Measurements from ENCODE around the gene MXRA8.

DNA sequence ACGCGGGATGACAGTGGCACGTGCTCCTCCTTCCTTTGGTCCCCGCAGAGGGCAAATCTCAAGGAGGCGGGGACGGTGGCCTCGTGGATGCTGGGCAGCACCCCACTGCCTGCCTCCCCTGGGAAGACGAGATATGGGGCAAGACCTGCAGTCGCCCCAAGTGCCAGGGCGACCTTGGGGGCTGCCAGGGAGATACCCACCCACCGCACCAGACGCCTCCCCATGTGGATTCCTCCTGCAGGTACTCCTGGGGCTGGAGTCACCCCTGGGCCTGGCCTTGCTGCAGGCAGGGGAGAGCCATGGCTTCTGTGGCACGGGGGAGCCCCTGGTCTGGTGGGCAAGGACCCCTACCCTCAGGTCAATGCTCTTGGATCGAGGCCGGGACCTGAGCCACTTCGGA lies 22.5 kb upstream of the MXRA8 start:
- TF ChIP-seq, protein P1, sequence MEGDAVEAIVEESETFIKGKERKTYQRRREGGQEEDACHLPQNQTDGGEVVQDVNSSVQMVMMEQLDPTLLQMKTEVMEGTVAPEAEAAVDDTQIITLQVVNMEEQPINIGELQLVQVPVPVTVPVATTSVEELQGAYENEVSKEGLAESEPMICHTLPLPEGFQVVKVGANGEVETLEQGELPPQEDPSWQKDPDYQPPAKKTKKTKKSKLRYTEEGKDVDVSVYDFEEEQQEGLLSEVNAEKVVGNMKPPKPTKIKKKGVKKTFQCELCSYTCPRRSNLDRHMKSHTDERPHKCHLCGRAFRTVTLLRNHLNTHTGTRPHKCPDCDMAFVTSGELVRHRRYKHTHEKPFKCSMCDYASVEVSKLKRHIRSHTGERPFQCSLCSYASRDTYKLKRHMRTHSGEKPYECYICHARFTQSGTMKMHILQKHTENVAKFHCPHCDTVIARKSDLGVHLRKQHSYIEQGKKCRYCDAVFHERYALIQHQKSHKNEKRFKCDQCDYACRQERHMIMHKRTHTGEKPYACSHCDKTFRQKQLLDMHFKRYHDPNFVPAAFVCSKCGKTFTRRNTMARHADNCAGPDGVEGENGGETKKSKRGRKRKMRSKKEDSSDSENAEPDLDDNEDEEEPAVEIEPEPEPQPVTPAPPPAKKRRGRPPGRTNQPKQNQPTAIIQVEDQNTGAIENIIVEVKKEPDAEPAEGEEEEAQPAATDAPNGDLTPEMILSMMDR (IDR thresholded peaks at IDR 0.05; ENCODE audit: borderline replicate concordance, extremely low read depth, low read length, poor library complexity, severe bottlenecking): no peak
- TF ChIP-seq EZH2 (IDR thresholded peaks at IDR 0.05; ENCODE audit: borderline replicate concordance, low read depth, low read length, severe bottlenecking): no peak

All from DND-41 (cell line).